Posterior cingulate gyrus (tissue), 11 donors: ENCODE results near the gene GLIS1.

ENCODE experiments used
- DNase-seq, 10 donors: peaks; one replicate each; pipeline versions ENCODE4 v3.0.0 to v3.0.0-alpha.2; 2020 to 2021; ENCODE audit warnings: mixed read lengths in 3 of 10
- intact Hi-C: fragments of 100-400 bp; cut with DNase I; formaldehyde crosslinking; loops from one replicate; pipeline ENCODE4 v1.15.1; 2023

GLIS1 gene

GRCh38 chr1:53463961-53464899 lies 274.7 kb downstream of the GLIS1 start:
- peak in 2 of 10 donors; percentile 25 to 77 for DNase-seq
- intact Hi-C loops, result no loop called here

DNA sequence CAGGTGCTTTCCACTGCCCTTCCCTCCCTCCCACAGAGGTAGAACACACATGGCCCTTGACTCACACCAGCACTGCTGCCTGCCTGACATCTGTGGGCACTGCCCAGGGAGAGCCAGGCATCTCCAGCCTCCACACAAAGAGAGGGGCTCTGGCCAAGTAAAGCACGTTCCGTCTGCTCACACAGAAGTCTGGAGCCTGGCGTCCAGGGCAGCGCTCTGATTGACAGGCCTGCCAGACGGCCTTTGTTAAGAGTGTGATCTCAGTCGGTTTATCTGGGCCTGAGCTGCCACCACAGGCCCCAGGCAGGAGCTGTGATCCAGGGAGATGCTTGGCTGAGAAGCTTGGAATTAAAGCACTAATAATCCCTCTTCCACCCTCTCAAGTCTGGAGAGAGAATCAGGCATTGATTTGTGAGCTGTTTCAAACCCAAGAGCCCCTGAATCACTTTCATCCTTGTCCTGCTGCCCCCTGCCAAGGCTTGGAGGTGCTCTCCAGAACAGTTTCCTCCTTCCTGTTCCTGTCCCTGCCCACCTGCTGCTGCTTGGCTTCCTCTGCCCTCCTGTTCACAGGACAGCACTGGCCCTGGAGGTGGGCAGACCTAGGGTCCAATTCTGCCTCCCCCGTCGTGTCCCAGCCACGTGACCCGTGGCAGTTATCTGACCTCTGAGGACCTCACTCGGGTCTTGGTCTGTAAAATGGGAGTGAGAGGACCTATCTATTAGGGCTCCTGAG lies 276.0 kb downstream of the GLIS1 start:
- intact Hi-C loops, result no loop called here
- DNase-seq, result peak in 1 of 10 donors; percentile 30

DNA sequence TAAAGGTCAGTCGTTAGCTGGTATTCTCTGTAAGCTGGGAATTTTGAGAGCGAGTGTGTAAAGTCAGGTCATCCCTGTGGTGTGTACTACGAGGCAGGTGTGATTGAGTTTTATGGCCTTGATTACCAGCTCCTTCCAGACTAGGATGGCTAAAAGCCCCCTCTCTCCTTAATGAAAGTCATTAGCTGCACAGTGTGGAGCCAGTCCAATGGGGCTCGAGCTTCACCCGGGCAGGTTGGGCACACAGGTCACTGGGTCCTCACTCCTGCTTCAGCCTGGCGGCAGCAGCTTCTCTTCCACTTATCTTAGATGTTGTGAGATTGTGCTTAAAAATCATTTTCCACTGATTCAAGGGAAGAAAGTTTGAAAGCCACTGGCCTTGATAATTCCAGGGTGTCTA lies 276.8 kb downstream of the GLIS1 start:
- intact Hi-C loops, result no loop called here
- DNase-seq, result peak in 1 of 10 donors; percentile 50

- DNase-seq, result peak in 1 of 10 donors; percentile 52
- intact Hi-C loops, result no loop called here
Observed at GRCh38 chr1:53461323-53462044, 277.5 kb downstream of the GLIS1 start.

GRCh38 chr1:53460666-53461322 lies 278.2 kb downstream of the GLIS1 start:
- peak in 1 of 10 donors; percentile 80 for DNase-seq
- intact Hi-C loops, result no loop called here

DNA sequence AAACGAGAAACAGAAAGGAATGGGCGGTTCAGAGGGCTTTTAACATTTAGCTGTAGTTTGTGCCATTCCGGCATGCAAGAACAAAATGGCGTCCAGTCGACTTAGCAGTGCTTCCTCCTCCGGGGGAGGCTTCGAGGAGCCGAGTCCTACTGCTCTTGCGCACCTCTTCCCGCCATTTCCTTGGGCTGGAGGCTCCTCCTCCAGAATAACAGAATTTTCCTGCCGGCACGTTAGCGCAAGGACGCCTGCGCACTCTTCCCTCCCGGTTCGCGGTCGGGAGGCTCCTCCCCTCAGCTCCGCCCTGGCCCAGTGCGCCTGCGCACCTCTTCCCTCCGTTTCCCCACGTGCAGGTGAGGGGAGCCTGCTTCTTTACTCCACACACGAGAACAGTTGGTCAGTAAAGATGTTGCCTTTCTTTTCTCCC lies 278.7 kb downstream of the GLIS1 start:
- no peak for DNase-seq
- intact Hi-C loops, result no loop called here

- intact Hi-C loops, result no loop called here
- no peak for DNase-seq
Observed at GRCh38 chr1:53459321-53460175, 279.4 kb downstream of the GLIS1 start, which contains the start of gene DMRTB1. TSS of gene DMRTB1 (plus strand) at chr1:53459399. CDS start at chr1:53459454, 55 bp downstream.

DNA sequence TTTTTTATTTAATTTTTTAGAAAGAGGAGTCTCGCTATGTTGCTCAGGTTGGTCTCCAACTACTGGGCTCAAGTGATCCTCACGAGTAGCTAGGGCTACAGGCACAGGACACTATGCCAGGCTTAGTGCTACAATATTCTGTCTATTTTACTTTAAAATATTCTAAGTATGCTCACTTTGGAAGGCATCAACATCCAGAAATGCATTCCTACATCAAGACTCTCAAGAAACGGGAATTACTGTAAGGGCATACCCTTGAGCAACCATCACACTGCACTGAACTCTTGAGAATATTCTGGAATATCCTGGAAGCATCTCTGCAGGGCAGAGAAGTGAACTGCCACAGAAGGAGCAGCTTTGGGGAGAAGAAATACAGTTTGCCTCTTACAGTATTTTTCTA lies 280.3 kb downstream of the GLIS1 start:
- intact Hi-C loops, result no loop called here
- DNase-seq, result no peak
